Transverse colon (tissue), 4 donors: ENCODE results near the gene PCLO. TPM values are rescaled to one million over a fixed set of nuclear protein-coding genes. Genes with fewer than 3 reads are reported as not detected.

Experiments
- DNase-seq: peaks from one replicate; pipeline ENCODE4 v3.0.0-alpha.2; 2019
- H3K27ac ChIP-seq, 4 donors: fragments of 200-600 bp; sonication (generic); 2 replicates each; pipeline ENCODE4 v1.5.1; 2016 to 2018; ENCODE audit warnings: inconsistent platforms in 4 of 4
- H3K27me3 ChIP-seq: fragments of 200-600 bp; sonication (generic); 2 replicates; pipeline ENCODE4 v1.5.1; 2017; ENCODE audit warnings: inconsistent platforms
- H3K36me3 ChIP-seq, 4 donors: fragments of 200-600 bp; sonication (generic); 2 replicates each; pipeline ENCODE4 v1.5.1; 2017 to 2019; ENCODE audit warnings: inconsistent platforms in 4 of 4
- H3K4me1 ChIP-seq, 4 donors: fragments of 200-600 bp; sonication (generic); 2 replicates each; pipeline ENCODE4 v1.5.1; 2017 to 2020; ENCODE audit warnings: inconsistent platforms in 4 of 4
- H3K4me3 ChIP-seq, 4 donors: fragments of 200-600 bp; sonication (generic); 1 replicate in 1 of 4; 2 replicates in 3 of 4; pipeline versions ENCODE4 v1.5.1 to v1.6.1; 2017 to 2019; ENCODE audit warnings: inconsistent platforms in 4 of 4
- H3K9me3 ChIP-seq, 2 donors: fragments of 200-600 bp; sonication (generic); 2 replicates each; pipeline ENCODE4 v1.5.1; 2017 to 2019; ENCODE audit warnings: inconsistent platforms in 2 of 2
- EP300 ChIP-seq: sonication (generic); formaldehyde crosslinking; IDR thresholded peaks from one replicate; pipeline ENCODE4 v1.6.1; 2017; ENCODE audit warnings: antibody characterized with exemption, low read depth
- POLR2A ChIP-seq: fragments of 450-650 bp; IDR thresholded peaks from one replicate; pipeline ENCODE4 v1.6.1; 2016; ENCODE audit warnings: antibody characterized with exemption, mild to moderate bottlenecking, moderate library complexity
- POLR2AphosphoS5 ChIP-seq, 3 donors: sonication (generic); formaldehyde crosslinking; IDR thresholded peaks; one replicate each; pipeline ENCODE4 v1.6.1; 2016; ENCODE audit warnings: antibody characterized with exemption in 3 of 3
- WGBS, 2 donors: methylation state at CpG; one replicate each; pipeline ENCODE4 v1.1.5; 2018; ENCODE audit warnings: low coverage in 1 of 2; 5-methylcytosine and 5-hydroxymethylcytosine counted together
- in situ Hi-C, 4 donors: fragments of 200-750 bp; cut with MboI; loops; one replicate each; pipeline versions ENCODE4 v1.15.0 to v1.15.1; 2017; ENCODE audit warnings: low sequenced_read_pairs in 3 of 4, low pct_ligation_motif_present in 1 of 4, low pct_unique_long_range_greater_than_20kb in 1 of 4
- intact Hi-C: fragments of 100-400 bp; cut with DNase I; formaldehyde crosslinking; loops from one replicate; pipeline ENCODE4 v1.15.1; 2023; ENCODE audit warnings: low total_unique reads
- total RNA-seq, 4 donors: library from RNA; depleted of rRNA; stranded (reverse); fragments of >200 nt; gene quantifications; one replicate each; pipeline ENCODE4 v1.1.0, GENCODE V29; 2016
- TF ChIP-seq, protein P1 (sequence below), 5 experiments: fragments of 200-600 bp in 3 of 5; fragments of 450-650 bp in 2 of 5; sonication (generic) in 3 of 5; IDR thresholded peaks; 1 replicate in 2 of 5; 2 replicates in 3 of 5; pipeline ENCODE4 v1.5.1; 2016 to 2017; ENCODE audit warnings: antibody characterized with exemption in 5 of 5, inconsistent platforms in 3 of 5, mild to moderate bottlenecking in 2 of 5, moderate library complexity in 1 of 5

PCLO gene
- total RNA-seq, 4 donors from 2014 or later, result 9.8 to 39.8 (median 16.2) TPM

DNA sequence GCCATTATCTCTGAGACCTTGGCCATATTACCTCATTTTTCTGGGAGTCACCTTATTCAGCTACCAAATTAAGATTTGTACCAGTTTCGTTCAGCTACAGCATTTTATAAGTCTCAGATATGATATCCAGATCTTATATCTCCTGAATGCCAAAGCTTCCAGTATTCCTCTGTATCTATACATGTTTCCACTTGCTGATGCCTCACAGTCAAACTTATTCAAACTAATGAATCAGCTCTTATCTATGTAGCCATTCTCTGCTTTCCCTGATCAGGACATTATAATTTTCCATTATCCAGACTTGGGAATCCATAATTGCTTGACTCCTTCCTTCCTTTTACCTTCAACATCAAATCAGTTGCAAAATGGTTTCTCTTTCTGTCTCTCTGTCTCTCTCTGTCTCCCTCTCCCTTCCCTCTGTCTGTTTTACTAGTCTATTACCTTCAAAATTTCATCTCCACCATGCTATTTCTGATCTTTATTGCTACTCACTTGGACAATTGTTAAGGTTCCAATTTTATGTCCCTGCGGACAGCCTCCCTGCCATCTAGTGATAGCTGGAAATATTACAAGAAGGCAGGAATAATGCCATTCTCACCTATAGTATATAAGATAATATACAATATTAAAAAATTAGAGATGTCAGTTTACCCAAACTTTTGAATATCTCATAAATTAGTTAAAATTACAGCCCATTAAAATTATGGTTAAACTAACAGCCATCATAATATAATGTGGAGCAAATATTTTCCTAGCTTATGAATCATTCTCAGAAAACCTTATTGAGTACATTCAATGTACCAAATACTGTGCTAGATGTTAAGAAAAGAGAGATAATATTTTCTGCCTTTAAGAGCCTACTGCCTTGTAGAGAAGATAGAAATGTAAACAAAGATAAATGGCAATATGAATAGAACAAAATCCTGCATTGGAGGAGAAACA, 89.8 kb downstream of the PCLO start:
- Histone ChIP-seq H3K4me1 (no peaks in the 10 kb centered on the region), H3K36me3 (no peaks in the 10 kb centered on the region), H3K27me3 (no peaks in the 10 kb centered on the region), H3K4me3 (no peak overlapping the region), H3K9me3 (no peaks in the 10 kb centered on the region), H3K27ac (no peak overlapping the region)
- intact Hi-C loops (no loop called here), in situ Hi-C loops (no loop called here)
- TF ChIP-seq EP300 (no peak), POLR2A (no peak), POLR2AphosphoS5 (IDR thresholded peaks at IDR 0.05) (no peak)
- TF ChIP-seq, protein P1, sequence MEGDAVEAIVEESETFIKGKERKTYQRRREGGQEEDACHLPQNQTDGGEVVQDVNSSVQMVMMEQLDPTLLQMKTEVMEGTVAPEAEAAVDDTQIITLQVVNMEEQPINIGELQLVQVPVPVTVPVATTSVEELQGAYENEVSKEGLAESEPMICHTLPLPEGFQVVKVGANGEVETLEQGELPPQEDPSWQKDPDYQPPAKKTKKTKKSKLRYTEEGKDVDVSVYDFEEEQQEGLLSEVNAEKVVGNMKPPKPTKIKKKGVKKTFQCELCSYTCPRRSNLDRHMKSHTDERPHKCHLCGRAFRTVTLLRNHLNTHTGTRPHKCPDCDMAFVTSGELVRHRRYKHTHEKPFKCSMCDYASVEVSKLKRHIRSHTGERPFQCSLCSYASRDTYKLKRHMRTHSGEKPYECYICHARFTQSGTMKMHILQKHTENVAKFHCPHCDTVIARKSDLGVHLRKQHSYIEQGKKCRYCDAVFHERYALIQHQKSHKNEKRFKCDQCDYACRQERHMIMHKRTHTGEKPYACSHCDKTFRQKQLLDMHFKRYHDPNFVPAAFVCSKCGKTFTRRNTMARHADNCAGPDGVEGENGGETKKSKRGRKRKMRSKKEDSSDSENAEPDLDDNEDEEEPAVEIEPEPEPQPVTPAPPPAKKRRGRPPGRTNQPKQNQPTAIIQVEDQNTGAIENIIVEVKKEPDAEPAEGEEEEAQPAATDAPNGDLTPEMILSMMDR (IDR thresholded peaks at IDR 0.05), result peak in 2 of 5 experiments; percentile 11 to 13
- WGBS, 2 donors, result 77 to 82% methylated on average over 2 of the region's 2 CpGs
- DNase-seq, result no peak

- no peak for DNase-seq
- no peak for TF ChIP-seq EP300
- TF ChIP-seq, protein P1 (IDR thresholded peaks at IDR 0.05), result no peak
- TF ChIP-seq POLR2A, result no peak
- TF ChIP-seq POLR2AphosphoS5 (IDR thresholded peaks at IDR 0.05), result no peak
- intact Hi-C loops (no loop called here), in situ Hi-C loops (no loop called here)
- no peaks in the 10 kb centered on the region for H3K9me3 ChIP-seq
- no peak overlapping the region for H3K4me3 ChIP-seq
- H3K36me3 ChIP-seq, result no peaks in the 10 kb centered on the region
- no peak overlapping the region for H3K27ac ChIP-seq
- H3K4me1 ChIP-seq, result no peaks in the 10 kb centered on the region
- WGBS, 2 donors, result 56 to 63% methylated on average over 3 of the region's 3 CpGs
- H3K27me3 ChIP-seq, result no peaks in the 10 kb centered on the region
Observed at GRCh38 chr7:83065714-83066113, 97.0 kb downstream of the PCLO start.

DNA sequence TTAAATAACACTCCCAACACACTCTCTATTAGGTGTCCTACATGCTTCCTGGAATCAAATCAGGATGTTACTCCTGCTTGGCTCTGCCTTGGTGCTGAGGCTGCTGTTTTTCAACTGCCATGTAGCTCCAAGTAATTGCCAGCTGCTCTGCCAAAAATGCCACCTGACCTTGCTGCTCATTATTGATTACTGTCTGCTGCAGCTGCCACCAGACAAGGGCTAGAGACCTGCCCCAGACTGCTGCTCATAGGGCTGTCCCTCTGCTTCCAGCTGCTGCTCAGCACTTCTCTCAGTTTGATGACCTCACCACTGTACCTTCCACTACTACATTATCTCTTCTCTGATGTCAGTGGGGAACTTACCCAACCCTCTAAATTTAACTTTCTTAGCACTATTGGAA, 102.5 kb downstream of the PCLO start:
- intact Hi-C loops, result no loop called here
- no peak for TF ChIP-seq POLR2A
- no peak for TF ChIP-seq POLR2AphosphoS5 (IDR thresholded peaks at IDR 0.05)
- no peak for TF ChIP-seq EP300
- TF ChIP-seq, protein P1 (IDR thresholded peaks at IDR 0.05), result no peak
- Histone ChIP-seq H3K27me3 (no peaks in the 10 kb centered on the region), H3K4me1 (no peaks in the 10 kb centered on the region), H3K36me3 (no peaks in the 10 kb centered on the region), H3K9me3 (no peaks in the 10 kb centered on the region), H3K27ac (no peak overlapping the region), H3K4me3 (no peak overlapping the region)
- DNase-seq, result no peak
- in situ Hi-C loops, result no loop called here

DNA sequence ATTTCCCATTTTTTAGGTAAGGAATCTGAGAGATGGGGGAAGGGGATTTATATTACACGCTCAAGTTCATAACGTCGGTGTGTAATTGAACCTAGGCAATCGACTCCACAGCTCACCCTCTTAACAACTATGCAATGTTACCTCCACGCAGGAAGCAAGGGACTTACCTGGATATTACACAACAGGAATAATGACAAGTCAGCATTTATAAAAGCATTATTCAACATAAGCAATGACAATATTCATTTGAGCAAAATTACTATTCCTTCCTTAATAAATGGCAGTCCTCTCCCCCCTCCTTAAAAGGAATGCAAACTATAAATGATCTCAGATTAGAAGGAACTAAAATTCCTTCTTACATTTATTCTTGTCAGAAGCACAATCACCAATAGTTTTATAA, 104.0 kb downstream of the PCLO start:
- no peaks in the 10 kb centered on the region for H3K27me3 ChIP-seq
- H3K9me3 ChIP-seq, result no peaks in the 10 kb centered on the region
- WGBS, 2 donors, result 93 to 98% methylated on average over 5 of the region's 5 CpGs
- no peak for DNase-seq
- TF ChIP-seq, protein P1 (IDR thresholded peaks at IDR 0.05), result no peak
- TF ChIP-seq POLR2A (no peak), EP300 (no peak), POLR2AphosphoS5 (IDR thresholded peaks at IDR 0.05) (no peak)
- H3K36me3 ChIP-seq, result no peaks in the 10 kb centered on the region
- intact Hi-C loops (no loop called here), in situ Hi-C loops (no loop called here)
- H3K27ac ChIP-seq, result no peak overlapping the region
- no peaks in the 10 kb centered on the region for H3K4me1 ChIP-seq
- H3K4me3 ChIP-seq, result no peak overlapping the region
